Measurements from ENCODE around the gene ZGPAT. TPM values are rescaled to one million over a fixed set of nuclear protein-coding genes. Genes with fewer than 3 reads are reported as not detected.

Gene ZGPAT, protein sequence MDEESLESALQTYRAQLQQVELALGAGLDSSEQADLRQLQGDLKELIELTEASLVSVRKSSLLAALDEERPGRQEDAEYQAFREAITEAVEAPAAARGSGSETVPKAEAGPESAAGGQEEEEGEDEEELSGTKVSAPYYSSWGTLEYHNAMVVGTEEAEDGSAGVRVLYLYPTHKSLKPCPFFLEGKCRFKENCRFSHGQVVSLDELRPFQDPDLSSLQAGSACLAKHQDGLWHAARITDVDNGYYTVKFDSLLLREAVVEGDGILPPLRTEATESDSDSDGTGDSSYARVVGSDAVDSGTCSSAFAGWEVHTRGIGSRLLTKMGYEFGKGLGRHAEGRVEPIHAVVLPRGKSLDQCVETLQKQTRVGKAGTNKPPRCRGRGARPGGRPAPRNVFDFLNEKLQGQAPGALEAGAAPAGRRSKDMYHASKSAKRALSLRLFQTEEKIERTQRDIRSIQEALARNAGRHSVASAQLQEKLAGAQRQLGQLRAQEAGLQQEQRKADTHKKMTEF
- total RNA-seq (2021; fragmentation: NEBNext Ultra II Directional; extraction: Animal tissue kit (Norgen Biotek cat#: 25700)) (21.4 and 24.9 TPM in 2 replicates), polyA plus RNA-seq (2011; rRNA removed) (14.5 and 21.5 TPM in 2 replicates), polyA minus RNA-seq (2011; rRNA and poly(A)+ RNA removed) (7.0 and 8.0 TPM in 2 replicates)
- 26.6 TPM for polyA plus RNA-seq (2011; cell fraction: cytosol; rRNA removed)
- 43.9 TPM for polyA plus RNA-seq (2011; cell fraction: nucleus; rRNA removed)
- polyA plus RNA-seq (2012, experiment 1 of 2) = 18.6 to 26.7 TPM (median 25.5 TPM) in 4 replicates
- polyA plus RNA-seq (2012, experiment 2 of 2) = 13.2 TPM
- 10.7 TPM for polyA plus RNA-seq (2013, experiment 1 of 2)
- 11.2 TPM for polyA plus RNA-seq (2013, experiment 2 of 2)
- polyA minus RNA-seq (2011; cell fraction: cytosol; rRNA and poly(A)+ RNA removed) = 13.4 TPM
- 11.9 TPM for polyA minus RNA-seq (2011; cell fraction: nucleus; rRNA and poly(A)+ RNA removed)
- long read RNA-seq, experiment 1, partial matches to known transcripts = 4 of 6 reads
- long read RNA-seq, experiment 1, other reads (novel, unspliced or antisense) = 0 of 6 reads
- long read RNA-seq, experiment 2, transcript ZGPAT-202 (7 exons, 1,871 nt) = major isoform, 14 of 33 reads
- long read RNA-seq, experiment 2, partial matches to known transcripts = 4 of 33 reads
- long read RNA-seq, experiment 2, other reads (novel, unspliced or antisense) = 11 of 33 reads

DNA sequence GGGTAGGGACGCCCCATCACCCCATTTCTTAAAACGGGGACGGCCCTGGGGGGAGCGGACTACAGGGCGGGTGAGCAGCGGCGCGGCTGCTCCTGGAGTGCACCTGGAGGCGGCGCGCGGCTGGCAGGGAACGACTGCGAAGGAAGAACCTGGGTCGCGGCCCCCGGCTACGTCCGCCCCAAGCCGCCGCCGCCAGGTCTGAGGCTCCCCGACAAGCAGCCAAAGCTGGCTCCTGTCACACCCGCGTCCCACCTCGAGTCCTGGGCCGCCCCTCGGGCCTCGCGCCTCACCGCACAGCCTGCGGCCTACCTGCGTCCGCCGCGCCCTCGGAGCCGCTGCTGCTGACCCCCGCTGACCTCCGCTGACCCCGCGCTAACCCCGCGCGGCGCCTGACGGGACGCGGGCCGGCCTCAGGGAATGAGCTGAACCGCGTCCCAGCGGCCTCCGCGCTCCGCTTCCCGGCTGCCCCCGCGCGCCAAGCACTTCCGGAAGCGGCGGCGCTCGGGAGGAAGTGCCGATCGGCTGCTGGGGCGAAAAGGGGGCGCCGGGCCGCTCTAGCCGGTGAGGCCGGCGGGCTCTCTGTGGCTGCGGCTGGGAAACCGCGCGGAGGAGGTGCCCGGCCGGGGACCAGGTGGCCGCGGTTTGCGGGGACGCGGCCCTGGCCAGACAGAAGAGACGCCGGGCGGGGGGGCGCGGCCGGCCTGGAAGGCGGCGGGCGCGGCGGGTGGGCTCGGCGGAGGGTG, at the start of gene ZGPAT, which contains the start of gene ARFRP1:
Gene ZGPAT (plus strand): TSS at position 482 of the 743 bp plus-strand sequence. CDS start 542 bp downstream, outside the sequence.
Gene ARFRP1 (minus strand): TSS at position 419 of the 743 bp plus-strand sequence. CDS start 885 bp downstream, outside the sequence.
- H4K91ac ChIP-seq (replicated peaks; ENCODE audit: insufficient read length, low read length) = peak within 1 kb of the TSS; percentile 30
- peaks cover 0 to 52% of the 10 kb centered on the region in 2 experiments; a peak in 3 of 4 replicates for H3K79me2 ChIP-seq (ENCODE audit: control insufficient read depth in 1 of 2, insufficient read depth in 2 of 2, low read length in 2 of 2)
- peaks cover 8 to 16% of the 10 kb centered on the region in 2 experiments for H4K20me1 ChIP-seq (replicated peaks in 1 of 2; ENCODE audit: control insufficient read depth in 1 of 2, insufficient read depth in 2 of 2, low read length in 2 of 2)
- peak within 1 kb of the TSS; percentile 42 to 80 (median 52); a peak in 6 of 7 replicates for H3K9ac ChIP-seq (replicated peaks in 1 of 4; ENCODE audit: extremely low read depth in 1 of 4, low read depth in 3 of 4, low read length in 3 of 4)
- H2BK120ac ChIP-seq (replicated peaks; ENCODE audit: low read depth, low read length) = no peak within 1 kb of the TSS
- no peak for FAIRE-seq
- peak within 1 kb of the TSS; percentile 93 for H4K5ac ChIP-seq (ENCODE audit: insufficient read length, low read depth, low read length)
- H3K4me3 ChIP-seq (ENCODE audit: extremely low read depth in 1 of 4, insufficient read depth in 2 of 4, low read depth in 3 of 4, low read length in 4 of 4) = peak within 1 kb of the TSS; percentile 46 to 88 (median 74)
- H3K4me1 ChIP-seq (replicated peaks in 1 of 4; ENCODE audit: control insufficient read depth in 3 of 4, insufficient read depth in 4 of 4, low read length in 3 of 4) = peaks cover 0 to 11% (median 6%) of the 10 kb centered on the region in 4 experiments; a peak in 5 of 7 replicates
- WGBS, 2 experiments (ENCODE audit: extremely low coverage in 1 of 2, insufficient coverage in 1 of 2, insufficient read length in 1 of 2, insufficient replicate concordance in 2 of 2, low coverage in 1 of 2, low lambda C conversion rate in 2 of 2, missing lambda C conversion rate in 1 of 2) = 3% methylated on average over 68 of the region's 98 CpGs; no CpG with 5 or more reads in 1 of the 2 experiments
- no peak within 1 kb of the TSS; the same call in 1 of the 2 replicates for H2BK5ac ChIP-seq (ENCODE audit: low read depth, low read length)
- H2BK12ac ChIP-seq (ENCODE audit: low read depth, low read length) = no peak within 1 kb of the TSS
- no peak within 1 kb of the TSS for H2AFZ ChIP-seq (ENCODE audit: low read length)
- H3K14ac ChIP-seq (ENCODE audit: insufficient read length) = no peak within 1 kb of the TSS
- POLR2A ChIA-PET (ENCODE audit: partially characterized antibody) = interaction anchor here (0.6 to 4.7 kb wide), 22 partner anchors 9 to 186 kb away, joined by 3 to 49 read pairs (median 4); partner anchors contain the start of genes LIME1, RTEL1, SLC2A4RG and STMN3
- no peak within 1 kb of the TSS for H3K27ac ChIP-seq (ENCODE audit: low read depth, low read length)
- H3K4ac ChIP-seq (replicated peaks; ENCODE audit: insufficient read length, low read depth, low read length) = no peak within 1 kb of the TSS
- no peaks in the 10 kb centered on the region for H3K9me3 ChIP-seq (ENCODE audit: insufficient read depth in 2 of 2, low read depth in 1 of 2, low read length in 1 of 2)
- peaks cover 5% of the 10 kb centered on the region; the same call in 1 of the 2 replicates for H3K23me2 ChIP-seq (ENCODE audit: low read depth, low read length)
- peak within 1 kb of the TSS; percentile 80 to 97 for H3K4me2 ChIP-seq (ENCODE audit: insufficient read depth in 1 of 2, low read depth in 2 of 2, low read length in 2 of 2)
- H3K79me1 ChIP-seq (ENCODE audit: low read depth, low read length) = peaks cover 10% of the 10 kb centered on the region; the same call in 1 of the 2 replicates
- peak in 1 of 2 experiments; percentile 93 for DNase-seq (ENCODE audit: low read depth in 1 of 2, low spot score in 2 of 2)
- H2AK5ac ChIP-seq (ENCODE audit: low read depth, low read length) = no peak within 1 kb of the TSS
- H2BK20ac ChIP-seq (ENCODE audit: low read length) = no peak within 1 kb of the TSS
- peaks cover 7 to 33% (median 12%) of the 10 kb centered on the region in 4 experiments for H3K36me3 ChIP-seq (ENCODE audit: control insufficient read depth in 2 of 4, insufficient read depth in 4 of 4, low read length in 3 of 4)
- H2BK15ac ChIP-seq (ENCODE audit: low read length) = no peak within 1 kb of the TSS
- H4K8ac ChIP-seq (ENCODE audit: extremely low read depth, insufficient read depth, low read length) = peak within 1 kb of the TSS; percentile 86
- peak within 1 kb of the TSS; percentile 59 for H3K56ac ChIP-seq (replicated peaks; ENCODE audit: insufficient read length, low read depth, low read length)
- H3K27me3 ChIP-seq (replicated peaks in 1 of 4; ENCODE audit: control insufficient read depth in 3 of 4, extremely low read depth in 1 of 4, insufficient read depth in 3 of 4, low read length in 3 of 4) = no peaks in the 10 kb centered on the region
- no peak within 1 kb of the TSS for H3K23ac ChIP-seq (ENCODE audit: insufficient read length)
- CTCF ChIA-PET (ENCODE audit: partially characterized antibody) = interaction anchor here (0.6 to 2.4 kb wide), 16 partner anchors 9 to 1466 kb away, joined by 3 to 9 read pairs (median 4); partner anchors contain the start of genes LIME1, TNFRSF6B and TPD52L2
- H3K18ac ChIP-seq (ENCODE audit: extremely low read depth, low read length) = no peak within 1 kb of the TSS; the same call in 1 of the 2 replicates
- TF ChIP-seq RAD21 (IDR thresholded peaks at IDR 0.05 in 1 of 2, conservative IDR thresholded peaks at IDR 0.05 in 1 of 2; ENCODE audit: low read depth in 2 of 2, low read length in 2 of 2) (0 out of 4 replicates have a peak, but pooled peaks of 1 of the 2 experiments have one; percentile 0), KDM4A (IDR thresholded peaks at IDR 0.05; ENCODE audit: low read depth, low read length, severe bottlenecking) (peak; percentile 26), SIN3A (conservative IDR thresholded peaks at IDR 0.05 in 1 of 2, IDR thresholded peaks at IDR 0.05 in 1 of 2; ENCODE audit: low read depth in 1 of 2, low read length in 2 of 2) (peak; percentile 58 to 74; a peak in 1 of 4 replicates), MAFK (IDR thresholded peaks at IDR 0.05; ENCODE audit: low read depth, low read length) (no peak)

All from H1 (cell line).